ENCODE measurements around the gene SPTLC1.
A peak's percentile ranks its signal among the peaks of the same experiment; 100 is the strongest.
"Not testable (repeated sequence)": the region's sequence is repeated elsewhere in the genome, so short reads cannot be mapped to it uniquely, and the experiment has no call there.

The SPTLC1 gene

GRCh38 chr9:92026206-92027002, 88.8 kb downstream of the SPTLC1 start:
- no peak for DNase-seq

- DNase-seq = peak; percentile 7
These were observed 93.2 kb downstream of the SPTLC1 start for GRCh38 chr9:92021785-92022541.

- DNase-seq = no peak
These were observed 95.6 kb downstream of the SPTLC1 start for GRCh38 chr9:92019658-92020057.

- DNase-seq = no peak
These were observed 104.3 kb downstream of the SPTLC1 start for GRCh38 chr9:92010705-92011536.

- not testable (repeated sequence) for DNase-seq
These were observed 105.0 kb downstream of the SPTLC1 start for GRCh38 chr9:92010253-92010652.

- no peak for DNase-seq
These were observed 107.2 kb downstream of the SPTLC1 start for GRCh38 chr9:92008041-92008440.

- DNase-seq = no peak
These were observed 111.2 kb downstream of the SPTLC1 start for GRCh38 chr9:92004045-92004392.

GRCh38 chr9:92003308-92004044, 111.7 kb downstream of the SPTLC1 start:
- DNase-seq = no peak

GRCh38 chr9:92001948-92002347, 113.3 kb downstream of the SPTLC1 start:
- DNase-seq = not testable (repeated sequence)

- no peak for DNase-seq
These were observed 114.0 kb downstream of the SPTLC1 start for GRCh38 chr9:92001244-92001643.

GRCh38 chr9:91995000-91995655, 120.1 kb downstream of the SPTLC1 start:
- no peak for DNase-seq

GRCh38 chr9:91994422-91994821, 120.8 kb downstream of the SPTLC1 start:
- no peak for DNase-seq

GRCh38 chr9:91992461-91993041, 122.7 kb downstream of the SPTLC1 start:
- DNase-seq = no peak

- DNase-seq = no peak
These were observed 123.4 kb downstream of the SPTLC1 start for GRCh38 chr9:91991721-91992341.

GRCh38 chr9:91986248-91986647, 129.0 kb downstream of the SPTLC1 start:
- DNase-seq = no peak

GRCh38 chr9:91985692-91986091, 129.5 kb downstream of the SPTLC1 start:
- no peak for DNase-seq
